Kidney capillary endothelial cell (primary cell): ENCODE data around the gene RYK.
"Not testable (repeated sequence)": the region's sequence is repeated elsewhere in the genome, so short reads cannot be mapped to it uniquely, and the experiment has no call there.

Experiments
- DNase-seq: peaks from one replicate; pipeline ENCODE4 v3.0.0-alpha.2; 2018; ENCODE audit warnings: low spot score

Gene RYK

GRCh38 chr3:134250717-134251220 is at the start of gene RYK:
Gene RYK (minus strand): TSS chr3:134250859. CDS start chr3:134250654, 205 bp downstream.
- peak; percentile 60 for DNase-seq

GRCh38 chr3:134299888-134300206 is 49.2 kb upstream of the RYK start:
- DNase-seq = no peak

GRCh38 chr3:134299185-134299887 is 48.7 kb upstream of the RYK start:
- no peak for DNase-seq

GRCh38 chr3:134298249-134298648 is 47.6 kb upstream of the RYK start:
- no peak for DNase-seq

- no peak for DNase-seq
These were observed 46.0 kb upstream of the RYK start for GRCh38 chr3:134296616-134297015.

- no peak for DNase-seq
These were observed 45.3 kb upstream of the RYK start for GRCh38 chr3:134295930-134296329.

GRCh38 chr3:134294302-134295280 is 43.9 kb upstream of the RYK start:
- no peak for DNase-seq

- DNase-seq = no peak
These were observed 40.9 kb upstream of the RYK start for GRCh38 chr3:134291319-134292254.

- DNase-seq = no peak
These were observed 36.9 kb upstream of the RYK start for GRCh38 chr3:134287512-134287911.

GRCh38 chr3:134284438-134284837 is 33.8 kb upstream of the RYK start:
- no peak for DNase-seq

GRCh38 chr3:134282659-134283047 is 32.0 kb upstream of the RYK start:
- DNase-seq = no peak

- no peak for DNase-seq
These were observed 31.4 kb upstream of the RYK start for GRCh38 chr3:134281912-134282658.

- DNase-seq = no peak
These were observed 28.8 kb upstream of the RYK start for GRCh38 chr3:134279466-134279865.

- no peak for DNase-seq
These were observed 26.5 kb upstream of the RYK start for GRCh38 chr3:134277066-134277660.

GRCh38 chr3:134276086-134276485 is 25.4 kb upstream of the RYK start:
- no peak for DNase-seq

- not testable (repeated sequence) for DNase-seq
These were observed 24.5 kb upstream of the RYK start for GRCh38 chr3:134275110-134275509.

GRCh38 chr3:134274571-134274970 is 23.9 kb upstream of the RYK start:
- no peak for DNase-seq

GRCh38 chr3:134267996-134268395 is 17.3 kb upstream of the RYK start:
- no peak for DNase-seq

- DNase-seq = no peak
These were observed 10.3 kb upstream of the RYK start for GRCh38 chr3:134260987-134261386.

- DNase-seq = no peak
These were observed 8.2 kb upstream of the RYK start for GRCh38 chr3:134258761-134259347.
